HS-27A (cell line): ENCODE results near the gene ARFGEF2.
"Not testable (repeated sequence)": the region's sequence is repeated elsewhere in the genome, so short reads cannot be mapped to it uniquely, and the experiment has no call there.

ENCODE experiments used
- DNase-seq: peaks from one replicate; pipeline ENCODE4 v3.0.0-alpha.2; 2012; ENCODE audit warnings: low read depth, missing footprints

ARFGEF2 gene

GRCh38 chr20:49001741-49002140, 80.2 kb downstream of the ARFGEF2 start:
- no peak for DNase-seq

- no peak for DNase-seq
Measured at GRCh38 chr20:49006446-49006980, 85.0 kb downstream of the ARFGEF2 start.

DNA sequence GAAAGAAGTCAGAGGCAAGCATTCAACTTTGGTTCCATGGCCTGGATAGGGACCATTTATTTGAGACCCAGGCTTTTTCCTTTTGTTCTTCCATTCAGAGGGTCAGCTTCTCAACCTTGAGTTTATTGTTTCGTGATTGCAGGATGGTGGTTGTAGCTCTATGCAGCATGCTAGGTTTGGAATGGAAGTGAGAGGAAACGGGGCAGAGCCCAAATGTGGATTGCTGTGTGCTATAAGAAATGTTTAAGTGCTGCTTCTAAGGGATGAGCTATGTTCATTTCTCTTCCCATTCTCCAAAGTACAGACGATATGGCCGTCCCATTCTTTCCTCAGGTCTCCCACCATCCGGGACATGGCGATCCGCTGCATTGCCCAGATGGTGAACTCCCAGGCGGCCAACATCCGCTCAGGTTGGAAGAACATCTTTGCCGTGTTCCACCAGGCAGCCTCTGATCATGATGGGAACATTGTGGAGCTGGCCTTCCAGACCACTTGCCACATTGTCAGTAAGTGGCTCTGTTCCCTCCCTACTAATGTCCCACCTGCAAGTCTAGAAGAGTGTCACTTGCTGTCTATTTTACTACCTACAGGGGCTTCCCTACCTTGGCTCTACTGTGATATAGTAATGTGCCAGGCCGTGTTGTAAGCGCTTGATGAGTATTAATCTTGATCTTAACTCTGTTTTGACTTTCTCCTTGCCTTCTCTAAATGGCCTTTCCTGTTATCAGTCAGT, 88.6 kb downstream of the ARFGEF2 start:
- DNase-seq: no peak

DNA sequence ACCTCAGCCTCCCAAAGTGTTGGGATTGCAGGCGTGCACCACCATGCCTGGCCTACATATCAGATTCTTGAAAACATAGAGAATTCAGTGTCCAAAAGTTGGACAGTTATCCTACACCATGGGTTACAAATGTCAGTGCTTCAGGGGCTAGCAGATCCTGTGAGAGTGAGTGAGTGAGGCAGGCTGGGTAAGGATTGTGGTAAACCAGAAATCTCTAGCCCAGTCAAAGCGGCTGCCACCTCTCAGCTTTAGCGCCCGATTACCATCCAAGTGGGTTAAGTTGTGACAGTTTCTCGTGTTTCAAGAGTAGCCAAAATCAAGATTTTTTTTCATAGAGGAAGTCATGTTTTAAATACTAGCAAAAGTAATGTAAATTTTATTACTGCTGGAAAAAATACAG, 102.7 kb downstream of the ARFGEF2 start:
- DNase-seq: no peak

DNA sequence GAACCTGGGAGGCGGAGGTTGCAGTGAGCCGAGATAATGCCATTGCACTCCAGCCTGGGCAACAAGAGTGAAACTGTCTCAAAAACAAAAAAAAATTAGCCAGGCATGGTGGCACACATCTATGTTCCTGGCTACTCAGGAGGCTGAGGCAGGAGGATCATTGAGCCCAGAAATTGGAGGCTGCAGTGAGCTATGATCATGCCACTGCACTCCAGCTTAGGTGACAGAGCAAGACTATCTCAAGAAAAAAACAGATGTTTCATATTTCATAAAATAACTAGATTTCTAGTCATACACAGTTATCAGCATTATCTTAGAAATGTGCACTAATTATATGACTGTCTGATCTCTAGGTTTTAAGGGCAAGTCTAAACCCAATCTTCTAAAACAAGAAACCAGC, 106.7 kb downstream of the ARFGEF2 start:
- DNase-seq: not testable (repeated sequence)

- DNase-seq: no peak
Measured at GRCh38 chr20:49028684-49029083, 107.2 kb downstream of the ARFGEF2 start.

DNA sequence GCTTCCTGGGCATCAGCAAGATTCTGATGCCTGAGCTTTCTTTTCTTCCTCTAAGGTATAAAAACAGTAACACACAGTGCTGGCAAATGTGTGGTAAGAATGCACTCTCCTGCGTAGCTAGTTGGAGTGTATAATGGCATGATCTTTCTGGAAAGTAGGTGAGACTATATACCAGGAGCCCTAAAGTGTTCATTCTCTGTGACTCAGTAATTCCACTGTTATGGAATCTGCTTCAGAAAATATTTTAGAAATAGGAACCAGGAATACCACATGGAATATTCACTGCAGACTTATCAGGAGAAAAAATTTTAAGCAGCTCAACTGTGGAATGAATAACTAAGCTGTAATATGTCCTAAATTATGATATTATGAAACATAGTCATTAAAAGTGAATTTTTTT, 107.7 kb downstream of the ARFGEF2 start:
- DNase-seq: no peak

DNA sequence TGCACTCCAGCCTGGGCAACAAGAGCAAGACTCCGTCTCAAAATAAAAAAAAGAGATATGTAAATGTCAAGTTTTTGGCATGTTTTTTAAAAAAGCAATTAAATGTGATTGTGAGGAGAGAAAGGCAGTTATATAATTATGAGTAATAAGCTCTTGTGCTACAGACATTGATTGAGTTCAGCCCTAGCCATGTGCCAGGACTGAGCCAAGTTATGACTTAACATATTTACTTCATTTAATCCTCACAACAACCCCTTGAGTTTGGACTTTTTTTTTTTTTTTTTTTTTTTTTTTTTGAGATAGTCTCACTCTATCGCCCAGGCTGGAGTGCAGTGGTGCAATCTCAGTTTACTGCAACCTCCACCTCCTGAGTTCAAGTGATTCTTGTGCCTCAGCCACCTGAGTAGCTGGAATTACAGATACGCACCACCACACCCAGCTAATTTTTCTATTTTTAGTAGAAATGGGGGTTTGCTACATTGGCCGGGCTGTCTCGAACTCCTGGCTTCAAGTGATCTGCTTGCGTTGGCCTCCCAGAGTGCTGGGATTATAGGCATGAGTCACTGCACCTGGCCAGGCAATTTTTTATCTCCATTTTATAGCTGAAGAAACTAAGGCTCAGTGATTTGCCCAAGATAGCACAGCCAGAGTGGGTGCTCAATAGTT, 109.6 kb downstream of the ARFGEF2 start:
- no peak for DNase-seq

DNA sequence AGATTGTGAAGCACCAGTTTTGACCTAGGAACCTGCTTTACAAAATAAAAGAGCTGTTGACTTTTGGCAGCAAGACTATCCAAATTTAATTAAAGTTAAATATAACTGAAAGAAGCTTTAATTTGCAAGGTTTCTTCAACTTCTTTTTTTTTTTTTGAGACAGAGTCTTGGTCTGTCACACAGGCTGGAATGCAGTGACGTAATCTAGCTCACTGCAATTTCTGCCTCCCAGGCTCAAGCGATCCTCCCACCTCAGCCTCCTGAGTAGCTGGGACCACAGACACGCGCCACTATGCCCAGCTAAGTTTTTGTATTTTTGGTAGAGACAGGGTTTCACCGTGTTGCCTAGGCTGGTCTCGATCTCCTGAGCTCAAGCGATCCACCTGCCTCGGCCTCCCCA, 110.9 kb downstream of the ARFGEF2 start:
- DNase-seq: no peak

DNA sequence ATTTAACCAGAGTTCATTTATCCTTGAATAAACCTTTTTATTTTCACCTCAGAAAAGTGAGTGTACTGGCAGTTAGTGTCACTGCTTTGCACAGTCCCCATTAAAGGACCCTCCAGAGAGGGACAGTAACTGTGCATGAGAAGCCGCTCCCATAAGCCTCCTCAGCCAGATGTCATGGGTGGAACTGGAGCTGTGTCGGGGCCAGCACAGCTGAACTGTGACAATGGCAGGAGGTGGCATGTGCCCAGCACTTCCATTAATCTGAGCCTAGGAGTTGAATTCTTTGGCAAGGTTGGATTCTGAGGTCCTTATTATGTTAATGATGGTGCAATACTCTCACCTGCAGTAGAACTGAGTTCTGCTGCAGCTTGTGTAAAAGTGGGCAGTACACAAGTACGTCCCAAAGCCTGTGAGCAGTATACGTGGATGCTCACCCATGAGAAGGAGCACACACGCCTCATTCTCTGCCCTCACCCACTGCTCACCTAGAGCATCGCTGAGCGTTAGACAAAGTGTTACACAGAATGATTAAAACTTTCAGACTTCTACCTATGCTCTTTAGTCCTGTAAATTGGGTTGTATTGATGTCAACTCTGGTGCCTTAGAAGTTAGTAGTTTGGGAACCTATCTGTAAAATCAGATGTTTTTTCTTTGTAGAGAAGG, 112.7 kb downstream of the ARFGEF2 start:
- no peak for DNase-seq

DNA sequence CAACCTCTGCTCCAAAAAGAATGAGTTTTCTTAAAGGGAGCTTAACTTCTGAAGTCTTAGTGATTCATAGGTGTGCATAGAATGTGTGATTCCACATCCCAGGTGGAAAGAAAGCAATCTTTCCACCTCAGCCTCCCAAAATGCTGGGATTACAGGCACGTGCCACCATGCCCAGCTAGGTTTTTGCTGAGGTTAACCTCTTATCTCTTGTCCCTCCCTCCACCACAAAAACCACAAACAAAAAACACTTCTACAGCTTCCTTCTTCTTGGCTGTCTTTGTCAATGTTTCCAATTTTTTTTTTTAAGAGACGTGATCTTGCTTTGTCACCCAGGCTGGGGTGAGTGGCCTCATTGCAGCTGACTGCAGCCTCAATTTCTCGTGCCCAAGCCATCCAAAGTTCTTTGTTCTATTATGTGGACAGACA, 116.5 kb downstream of the ARFGEF2 start:
- DNase-seq: no peak

DNA sequence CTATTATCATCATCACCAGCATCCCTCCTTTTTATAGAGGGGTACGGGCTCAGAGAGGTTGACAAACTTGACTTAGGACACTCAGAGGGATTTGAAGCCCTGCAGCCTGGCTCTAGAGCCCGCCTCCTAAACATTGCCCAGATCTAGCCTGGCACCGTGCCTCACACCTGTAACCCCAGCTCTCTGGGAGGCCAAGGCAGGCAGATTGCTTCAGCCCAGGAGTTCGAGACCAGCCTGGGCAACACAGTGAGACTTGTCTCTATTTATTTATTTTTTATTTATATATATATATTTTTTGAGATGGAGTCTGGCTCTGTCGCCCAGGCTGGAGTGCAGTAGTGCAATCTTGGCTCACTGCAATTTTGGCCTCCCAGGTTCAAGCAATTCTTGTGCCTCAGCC, 118.3 kb downstream of the ARFGEF2 start:
- no peak for DNase-seq

DNA sequence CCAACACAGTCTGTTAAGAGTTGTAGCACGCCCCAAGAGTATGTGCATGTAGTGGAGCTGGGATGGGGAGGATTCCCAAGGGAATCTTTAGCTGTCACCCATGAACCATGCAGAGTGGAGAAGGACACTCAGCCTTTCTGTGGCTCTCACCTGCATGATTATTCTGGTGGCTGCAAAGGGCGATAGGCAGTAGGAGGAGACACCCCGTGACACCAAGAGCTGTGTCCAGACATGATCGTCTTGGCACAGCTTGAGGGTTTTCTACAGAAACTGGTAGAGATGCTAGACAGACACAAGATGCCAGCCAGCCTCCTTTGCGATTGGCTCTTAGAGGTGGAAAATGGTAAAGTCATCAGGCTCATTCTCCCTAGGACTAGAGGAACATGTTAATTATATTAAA, 121.5 kb downstream of the ARFGEF2 start:
- DNase-seq: no peak

- DNase-seq: no peak
Measured at GRCh38 chr20:49045440-49046086, 124.1 kb downstream of the ARFGEF2 start.

GRCh38 chr20:49046087-49046900, 124.8 kb downstream of the ARFGEF2 start, which contains the start of gene CSE1L:
CSE1L (plus strand) TSS chr20:49046312; CDS start chr20:49058464, 12,152 bp downstream.
- peak; percentile 85 for DNase-seq

DNA sequence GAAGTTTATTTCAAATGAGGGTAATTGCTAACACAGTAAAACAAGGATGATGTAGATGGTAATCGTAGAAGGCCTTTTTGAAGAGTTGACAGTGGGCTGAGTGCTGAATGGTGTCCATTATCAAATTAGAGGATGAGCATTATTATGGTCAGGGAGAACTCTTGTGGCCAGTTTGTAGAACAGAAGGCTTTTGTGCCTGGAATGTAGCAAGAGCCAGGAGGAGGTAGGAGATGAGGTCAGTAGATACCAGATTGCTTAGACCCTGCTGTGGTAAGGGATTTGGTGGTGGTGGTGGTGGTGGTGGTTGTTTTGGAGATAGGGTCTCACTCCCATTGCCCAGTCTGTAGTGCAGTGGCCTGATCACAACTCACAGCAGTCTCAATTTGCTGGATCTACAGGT, 130.8 kb downstream of the ARFGEF2 start:
- no peak for DNase-seq

GRCh38 chr20:49054056-49054643, 132.6 kb downstream of the ARFGEF2 start:
- DNase-seq: no peak

DNA sequence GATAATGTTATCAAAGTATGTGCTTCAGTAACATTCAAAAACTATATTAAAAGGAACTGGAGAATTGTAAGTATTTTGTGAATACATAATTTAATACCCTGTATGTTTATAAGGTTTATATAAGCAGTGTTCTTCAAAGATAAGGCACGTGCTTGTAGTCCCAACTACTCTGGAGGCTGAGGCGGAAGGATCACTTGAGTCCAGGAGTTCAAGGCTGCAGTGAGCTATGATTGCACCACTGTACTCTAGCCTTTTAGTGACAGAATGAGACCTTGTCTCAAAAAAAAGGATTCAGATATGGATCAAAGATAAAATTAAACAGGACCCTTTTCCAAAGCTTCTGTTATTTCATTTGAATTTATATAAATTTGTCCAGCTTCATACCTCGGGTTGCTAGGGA, 141.8 kb downstream of the ARFGEF2 start:
- no peak for DNase-seq

- no peak for DNase-seq
Measured at GRCh38 chr20:49074521-49074920, 153.0 kb downstream of the ARFGEF2 start.

- no peak for DNase-seq
Measured at GRCh38 chr20:49078310-49078709, 156.8 kb downstream of the ARFGEF2 start.

GRCh38 chr20:49082295-49082694, 160.8 kb downstream of the ARFGEF2 start:
- not testable (repeated sequence) for DNase-seq
